Progenitor cell of endocrine pancreas (in vitro differentiated cells): ENCODE results near the gene TMTC4. TPM values are rescaled to one million over a fixed set of nuclear protein-coding genes. Genes with fewer than 3 reads are reported as not detected.

Experiments
- DNase-seq: peaks from one replicate; pipeline ENCODE4 v3.0.0; 2021; ENCODE audit warnings: low spot score; ENCODE audit not compliant: unreplicated experiment
- H3K27ac Mint-ChIP-seq: 2 replicates; pipeline ENCODE4 v1.8.0; 2021; ENCODE audit warnings: mild to moderate bottlenecking, moderate library complexity, mixed read lengths
- H3K27me3 Mint-ChIP-seq: 2 replicates; pipeline ENCODE4 v1.8.0; 2021; ENCODE audit warnings: mixed read lengths
- H3K36me3 Mint-ChIP-seq: 2 replicates; pipeline ENCODE4 v1.8.0; 2022; ENCODE audit warnings: mixed read lengths; ENCODE audit not compliant: insufficient read depth
- H3K4me1 Mint-ChIP-seq: 2 replicates; pipeline ENCODE4 v1.8.0; 2021; ENCODE audit warnings: low read depth, mixed read lengths
- H3K4me3 Mint-ChIP-seq: 2 replicates; pipeline ENCODE4 v1.8.0; 2021; ENCODE audit warnings: low read depth, mild to moderate bottlenecking, moderate library complexity, mixed read lengths
- H3K9me3 Mint-ChIP-seq: 2 replicates; pipeline ENCODE4 v1.8.0; 2021; ENCODE audit warnings: low read depth, mixed read lengths
- total RNA-seq: library from RNA; stranded (reverse); gene quantifications from 2 replicates; pipeline ENCODE4 v1.2.1, GENCODE V29; 2021
- TF ChIP-seq, protein P1 (sequence below): fragments of 200-600 bp; sonication (generic); IDR thresholded peaks from one replicate; pipeline ENCODE4 v1.5.0; 2021; ENCODE audit warnings: antibody characterized with exemption, mild to moderate bottlenecking; ENCODE audit not compliant: unreplicated experiment

The TMTC4 gene
- total RNA-seq, 1 donor from 2014 or later, result 52.7 TPM

DNA sequence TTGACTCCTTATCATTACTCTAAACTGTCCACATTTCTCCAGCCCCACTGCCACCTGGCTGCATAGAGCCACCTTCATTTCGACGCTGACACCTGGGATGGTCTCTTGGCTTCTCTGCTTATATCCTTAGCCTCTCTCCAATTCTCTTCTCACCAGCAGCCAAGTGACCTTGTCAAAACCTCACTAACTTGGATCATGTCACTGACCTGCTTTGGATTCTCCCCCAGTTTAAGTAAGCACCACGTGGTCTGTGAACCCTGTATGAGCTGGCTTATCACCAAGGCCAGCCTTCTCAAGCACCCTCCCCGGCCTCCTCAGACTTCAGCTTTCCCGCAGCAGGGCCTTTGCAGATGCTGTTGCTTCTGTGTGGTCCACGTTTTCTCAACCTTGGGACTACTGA, 73.7 kb downstream of the TMTC4 start:
- no peak for DNase-seq
- TF ChIP-seq, protein P1, sequence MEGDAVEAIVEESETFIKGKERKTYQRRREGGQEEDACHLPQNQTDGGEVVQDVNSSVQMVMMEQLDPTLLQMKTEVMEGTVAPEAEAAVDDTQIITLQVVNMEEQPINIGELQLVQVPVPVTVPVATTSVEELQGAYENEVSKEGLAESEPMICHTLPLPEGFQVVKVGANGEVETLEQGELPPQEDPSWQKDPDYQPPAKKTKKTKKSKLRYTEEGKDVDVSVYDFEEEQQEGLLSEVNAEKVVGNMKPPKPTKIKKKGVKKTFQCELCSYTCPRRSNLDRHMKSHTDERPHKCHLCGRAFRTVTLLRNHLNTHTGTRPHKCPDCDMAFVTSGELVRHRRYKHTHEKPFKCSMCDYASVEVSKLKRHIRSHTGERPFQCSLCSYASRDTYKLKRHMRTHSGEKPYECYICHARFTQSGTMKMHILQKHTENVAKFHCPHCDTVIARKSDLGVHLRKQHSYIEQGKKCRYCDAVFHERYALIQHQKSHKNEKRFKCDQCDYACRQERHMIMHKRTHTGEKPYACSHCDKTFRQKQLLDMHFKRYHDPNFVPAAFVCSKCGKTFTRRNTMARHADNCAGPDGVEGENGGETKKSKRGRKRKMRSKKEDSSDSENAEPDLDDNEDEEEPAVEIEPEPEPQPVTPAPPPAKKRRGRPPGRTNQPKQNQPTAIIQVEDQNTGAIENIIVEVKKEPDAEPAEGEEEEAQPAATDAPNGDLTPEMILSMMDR, result no peak
- Mint-ChIP-seq H3K4me3 (no peak overlapping the region), H3K27me3 (no peaks in the 10 kb centered on the region), H3K4me1 (no peaks in the 10 kb centered on the region), H3K9me3 (no peaks in the 10 kb centered on the region), H3K27ac (no peak overlapping the region), H3K36me3 (peaks cover 9% of the 10 kb centered on the region)

DNA sequence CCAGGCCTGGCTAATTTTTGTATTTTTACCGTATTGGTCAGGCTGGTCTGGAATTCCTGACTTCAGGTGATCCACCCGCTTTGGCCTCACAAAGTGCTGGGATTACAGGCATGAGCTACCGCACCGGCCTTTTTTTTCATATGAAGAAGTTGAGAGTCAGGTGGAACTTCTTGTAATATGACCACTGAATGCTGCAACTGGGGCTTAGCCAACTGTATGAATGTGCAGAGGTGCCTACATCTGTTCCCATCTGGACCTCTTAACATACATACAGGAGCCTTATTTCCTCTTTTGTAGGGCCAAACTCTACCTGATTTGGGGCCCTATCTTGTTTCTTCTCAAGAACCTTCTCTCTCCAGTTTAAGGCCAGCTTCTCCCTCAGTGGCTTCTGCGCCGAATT, 74.1 kb downstream of the TMTC4 start:
- Mint-ChIP-seq H3K36me3 (peaks cover 9% of the 10 kb centered on the region), H3K4me1 (no peaks in the 10 kb centered on the region), H3K27me3 (no peaks in the 10 kb centered on the region), H3K4me3 (no peak overlapping the region), H3K9me3 (no peaks in the 10 kb centered on the region), H3K27ac (no peak overlapping the region)
- TF ChIP-seq, protein P1, result no peak
- no peak for DNase-seq

DNA sequence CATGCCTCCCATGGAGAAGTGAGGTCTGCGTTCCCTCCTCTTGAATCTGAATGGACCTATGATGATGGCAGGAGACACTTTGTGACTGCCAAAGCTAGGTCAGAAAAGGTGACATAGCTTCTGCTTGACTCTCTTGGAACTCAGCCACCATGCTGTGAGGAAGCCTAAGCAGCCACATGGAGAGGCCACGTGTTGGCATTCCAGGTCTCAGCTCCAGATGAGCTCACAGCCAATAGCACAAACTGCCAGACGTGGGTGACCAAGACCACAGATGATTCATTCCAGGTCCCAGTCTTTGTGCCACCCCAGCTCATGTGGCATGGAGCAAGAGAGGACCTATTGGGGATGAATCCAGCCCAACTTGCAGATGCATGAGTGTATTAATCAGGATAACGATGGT, 77.3 kb downstream of the TMTC4 start:
- Mint-ChIP-seq H3K4me3 (no peak overlapping the region), H3K27me3 (peaks cover 8% of the 10 kb centered on the region), H3K36me3 (no peaks in the 10 kb centered on the region), H3K4me1 (peaks cover 2% of the 10 kb centered on the region), H3K27ac (no peak overlapping the region), H3K9me3 (no peaks in the 10 kb centered on the region)
- DNase-seq, result no peak
- TF ChIP-seq, protein P1, result no peak

DNA sequence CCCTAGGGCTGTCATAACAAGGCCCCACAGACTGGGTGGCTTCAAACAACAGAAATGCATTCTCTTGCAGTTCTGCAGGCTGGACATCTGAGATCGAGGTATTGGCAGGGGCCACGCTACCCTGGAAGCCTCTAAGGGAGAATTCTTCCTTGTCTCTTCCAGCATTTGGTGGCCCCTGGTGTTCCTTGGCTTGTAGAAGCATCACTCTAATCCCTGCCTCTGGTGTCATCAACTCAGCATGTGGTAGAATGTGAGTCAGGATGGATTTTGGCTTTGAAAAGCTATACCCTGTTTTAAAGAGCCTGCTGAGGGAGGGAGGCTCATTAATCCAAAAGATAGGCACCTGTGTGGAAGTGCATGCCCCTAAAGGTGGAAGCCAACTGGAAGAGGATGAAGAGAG, 78.1 kb downstream of the TMTC4 start:
- Mint-ChIP-seq H3K36me3 (no peaks in the 10 kb centered on the region), H3K27me3 (peaks cover 9% of the 10 kb centered on the region), H3K4me1 (peaks cover 3% of the 10 kb centered on the region), H3K4me3 (no peak overlapping the region), H3K27ac (no peak overlapping the region), H3K9me3 (no peaks in the 10 kb centered on the region)
- TF ChIP-seq, protein P1, result no peak
- no peak for DNase-seq

DNA sequence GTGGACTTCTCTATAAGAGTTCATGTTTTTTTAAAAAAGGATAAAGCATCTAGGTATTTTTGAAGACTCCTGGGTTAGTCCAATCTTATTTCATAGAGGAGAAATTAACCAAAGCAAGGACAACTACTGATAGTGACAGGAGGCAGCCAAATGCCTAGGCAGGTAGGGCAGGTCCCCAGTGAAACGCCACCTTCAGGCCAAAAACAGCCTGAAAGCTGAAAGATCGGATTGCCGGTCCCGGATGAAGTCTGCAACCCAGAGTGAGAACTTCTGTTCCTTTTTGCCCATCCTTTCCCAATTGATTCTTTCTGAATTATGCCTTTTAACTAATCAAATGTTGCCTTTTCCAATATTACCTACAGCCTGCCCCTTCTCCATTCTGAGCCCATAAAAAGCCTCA, 79.9 kb downstream of the TMTC4 start:
- Mint-ChIP-seq H3K4me3 (no peak overlapping the region), H3K36me3 (no peaks in the 10 kb centered on the region), H3K27ac (no peak overlapping the region), H3K4me1 (peaks cover 5% of the 10 kb centered on the region), H3K9me3 (no peaks in the 10 kb centered on the region), H3K27me3 (peaks cover 12% of the 10 kb centered on the region)
- no peak for DNase-seq
- TF ChIP-seq, protein P1, result peak; percentile 60
